Adrenal gland (tissue), 5 donors: ENCODE results near the gene C4BPB.

ENCODE experiments used
- CTCF ChIP-seq, 6 experiments: fragments of 450-650 bp in 4 of 6; fragments of 200-600 bp in 2 of 6; sonication (generic) in 1 of 6; IDR thresholded peaks; 1 replicate in 5 of 6; 2 replicates in 1 of 6; pipeline versions ENCODE4 v1.5.1 to v1.8.0; 2016 to 2021; ENCODE audit warnings: antibody characterized with exemption in 6 of 6, mild to moderate bottlenecking in 2 of 6, moderate library complexity in 1 of 6
- POLR2A ChIP-seq, 2 donors: fragments of 450-650 bp; IDR thresholded peaks; one replicate each; pipeline ENCODE4 v1.6.1; 2017; ENCODE audit warnings: antibody characterized with exemption in 2 of 2, mild to moderate bottlenecking in 2 of 2, moderate library complexity in 1 of 2
- donor health status: DM: no; HTN: no; CAD: no.

- TF ChIP-seq POLR2A (IDR thresholded peaks at IDR 0.05) (no peak), CTCF (IDR thresholded peaks at IDR 0.05) (no peak)
Measured at GRCh38 chr1:207054491-207054890, 34.2 kb upstream of the C4BPB start.
